RWPE2 (cell line): ENCODE results near the gene EHD3.

Source experiments
- ATAC-seq: fragments of 200-7000 bp; cut with Tn5 transposase; 3 replicates; pipeline ENCODE4 v1.9.1; 2021; ENCODE audit warnings: low read depth
- DNase-seq: peaks from one replicate; pipeline ENCODE4 v3.0.0-alpha.2; 2020; ENCODE audit warnings: low spot score
- H3K27ac ChIP-seq: fragments of 450-650 bp; 2 replicates; pipeline ENCODE4 v1.5.1; 2017; ENCODE audit warnings: mild to moderate bottlenecking; ENCODE audit not compliant: poor library complexity, severe bottlenecking
- H3K27me3 ChIP-seq: fragments of 250-450 bp; sonication (Bioruptor Pico); 2 replicates; pipeline ENCODE4 v1.5.1; 2021; ENCODE audit warnings: mild to moderate bottlenecking, moderate library complexity; ENCODE audit not compliant: insufficient read depth, poor library complexity, severe bottlenecking
- H3K36me3 ChIP-seq: fragments of 250-450 bp; sonication (Bioruptor Pico); 2 replicates; pipeline ENCODE4 v1.5.1; 2020; ENCODE audit warnings: low read depth, mild to moderate bottlenecking, moderate library complexity
- H3K4me1 ChIP-seq: fragments of 250-450 bp; sonication (Bioruptor Pico); 2 replicates; pipeline ENCODE4 v1.5.1; 2021; ENCODE audit warnings: mild to moderate bottlenecking, moderate library complexity; ENCODE audit not compliant: insufficient read depth, poor library complexity, severe bottlenecking
- H3K4me3 ChIP-seq: fragments of 250-450 bp; sonication (Bioruptor Pico); 2 replicates; pipeline ENCODE4 v1.5.1; 2021; ENCODE audit warnings: mild to moderate bottlenecking, moderate library complexity; ENCODE audit not compliant: severe bottlenecking
- H3K9me3 ChIP-seq: fragments of 250-450 bp; sonication (Bioruptor Pico); 2 replicates; pipeline ENCODE4 v1.5.1; 2021; ENCODE audit warnings: mild to moderate bottlenecking, moderate library complexity; ENCODE audit not compliant: severe bottlenecking
- TF ChIP-seq, protein P1 (sequence below): fragments of 450-650 bp; IDR thresholded peaks from one replicate; pipeline ENCODE4 v1.5.1; 2017; ENCODE audit warnings: mild to moderate bottlenecking, moderate library complexity; ENCODE audit not compliant: poor library complexity, severe bottlenecking

Gene EHD3

DNA sequence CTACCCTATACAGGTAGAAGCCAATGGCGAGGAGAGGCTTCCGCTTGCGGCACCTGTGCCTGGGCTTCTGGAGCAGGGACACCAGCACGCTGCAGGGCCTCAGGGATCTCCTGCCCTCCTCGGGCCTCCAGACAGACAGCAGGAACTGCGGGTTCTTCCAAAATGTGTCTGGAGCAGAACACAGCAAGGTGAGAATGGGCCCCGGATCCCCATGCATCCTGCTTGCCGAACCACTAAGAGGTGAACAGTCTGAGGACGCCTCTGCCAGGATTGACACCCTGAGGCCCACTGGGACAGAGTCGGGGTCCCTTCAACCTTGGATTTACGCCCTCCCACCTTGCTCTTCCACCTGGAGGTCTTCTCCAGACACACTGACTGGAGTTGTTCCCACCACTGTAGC is 42.0 kb upstream of the EHD3 start:
- no peak for ATAC-seq
- DNase-seq = no peak
- no peaks in the 10 kb centered on the region for H3K36me3 ChIP-seq
- no peak overlapping the region for H3K27ac ChIP-seq
- no peaks in the 10 kb centered on the region for H3K27me3 ChIP-seq
- TF ChIP-seq, protein P1, sequence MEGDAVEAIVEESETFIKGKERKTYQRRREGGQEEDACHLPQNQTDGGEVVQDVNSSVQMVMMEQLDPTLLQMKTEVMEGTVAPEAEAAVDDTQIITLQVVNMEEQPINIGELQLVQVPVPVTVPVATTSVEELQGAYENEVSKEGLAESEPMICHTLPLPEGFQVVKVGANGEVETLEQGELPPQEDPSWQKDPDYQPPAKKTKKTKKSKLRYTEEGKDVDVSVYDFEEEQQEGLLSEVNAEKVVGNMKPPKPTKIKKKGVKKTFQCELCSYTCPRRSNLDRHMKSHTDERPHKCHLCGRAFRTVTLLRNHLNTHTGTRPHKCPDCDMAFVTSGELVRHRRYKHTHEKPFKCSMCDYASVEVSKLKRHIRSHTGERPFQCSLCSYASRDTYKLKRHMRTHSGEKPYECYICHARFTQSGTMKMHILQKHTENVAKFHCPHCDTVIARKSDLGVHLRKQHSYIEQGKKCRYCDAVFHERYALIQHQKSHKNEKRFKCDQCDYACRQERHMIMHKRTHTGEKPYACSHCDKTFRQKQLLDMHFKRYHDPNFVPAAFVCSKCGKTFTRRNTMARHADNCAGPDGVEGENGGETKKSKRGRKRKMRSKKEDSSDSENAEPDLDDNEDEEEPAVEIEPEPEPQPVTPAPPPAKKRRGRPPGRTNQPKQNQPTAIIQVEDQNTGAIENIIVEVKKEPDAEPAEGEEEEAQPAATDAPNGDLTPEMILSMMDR = no peak
- H3K4me3 ChIP-seq = no peak overlapping the region
- no peaks in the 10 kb centered on the region for H3K4me1 ChIP-seq
- H3K9me3 ChIP-seq = no peaks in the 10 kb centered on the region

DNA sequence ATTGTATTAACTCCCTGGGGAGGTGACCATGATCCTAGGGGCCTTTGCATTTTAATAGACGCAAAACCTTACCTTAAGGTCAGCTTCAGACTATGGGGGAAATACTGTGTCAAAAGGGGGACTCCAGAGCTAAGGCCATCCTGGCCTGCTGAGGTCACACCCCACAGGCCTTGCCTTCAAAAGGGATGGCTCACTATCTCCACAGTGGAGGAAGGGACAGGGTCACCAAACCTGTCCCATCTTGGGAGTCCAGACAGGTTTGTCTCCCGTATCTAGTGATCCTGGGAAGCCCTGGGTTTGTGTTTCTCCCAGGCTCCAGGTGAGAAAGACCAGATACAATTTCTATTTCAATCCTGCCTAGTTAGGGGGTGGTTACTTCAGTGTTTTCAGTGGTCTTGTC is 41.6 kb upstream of the EHD3 start:
- TF ChIP-seq, protein P1 = no peak
- Histone ChIP-seq H3K27me3 (no peaks in the 10 kb centered on the region), H3K4me1 (no peaks in the 10 kb centered on the region), H3K9me3 (no peaks in the 10 kb centered on the region), H3K4me3 (no peak overlapping the region), H3K27ac (no peak overlapping the region), H3K36me3 (no peaks in the 10 kb centered on the region)
- ATAC-seq (no peak), DNase-seq (no peak)

DNA sequence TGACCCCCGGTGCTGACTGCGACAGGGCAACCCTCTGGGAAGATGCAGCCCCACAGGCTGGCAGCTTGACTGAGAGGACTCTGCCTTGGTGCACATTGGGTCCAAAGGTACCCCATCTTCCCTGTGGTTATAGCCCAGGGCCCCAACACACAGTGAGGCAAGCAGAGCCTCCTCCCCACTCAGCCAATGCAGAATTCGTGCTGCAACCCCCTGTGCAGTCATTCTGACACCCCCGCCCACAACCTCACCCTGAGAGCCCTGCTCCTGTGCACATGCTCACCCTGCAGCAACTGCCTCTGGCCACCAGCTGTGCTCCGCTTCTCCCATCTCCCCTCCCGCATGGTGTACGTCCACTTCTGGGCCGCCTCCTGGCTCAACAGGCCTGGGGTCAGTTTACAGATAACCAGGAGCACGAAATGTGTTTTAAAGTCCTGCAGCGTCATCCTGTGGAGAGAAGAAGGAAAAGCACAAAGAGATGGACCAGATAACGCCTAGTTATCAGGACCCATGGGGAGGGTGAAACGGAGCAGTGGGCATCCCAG is 41.0 kb upstream of the EHD3 start:
- DNase-seq (no peak), ATAC-seq (no peak)
- H3K9me3 ChIP-seq = no peaks in the 10 kb centered on the region
- TF ChIP-seq, protein P1 = no peak
- no peaks in the 10 kb centered on the region for H3K27me3 ChIP-seq
- no peaks in the 10 kb centered on the region for H3K4me1 ChIP-seq
- no peak overlapping the region for H3K4me3 ChIP-seq
- no peaks in the 10 kb centered on the region for H3K36me3 ChIP-seq
- H3K27ac ChIP-seq = no peak overlapping the region

DNA sequence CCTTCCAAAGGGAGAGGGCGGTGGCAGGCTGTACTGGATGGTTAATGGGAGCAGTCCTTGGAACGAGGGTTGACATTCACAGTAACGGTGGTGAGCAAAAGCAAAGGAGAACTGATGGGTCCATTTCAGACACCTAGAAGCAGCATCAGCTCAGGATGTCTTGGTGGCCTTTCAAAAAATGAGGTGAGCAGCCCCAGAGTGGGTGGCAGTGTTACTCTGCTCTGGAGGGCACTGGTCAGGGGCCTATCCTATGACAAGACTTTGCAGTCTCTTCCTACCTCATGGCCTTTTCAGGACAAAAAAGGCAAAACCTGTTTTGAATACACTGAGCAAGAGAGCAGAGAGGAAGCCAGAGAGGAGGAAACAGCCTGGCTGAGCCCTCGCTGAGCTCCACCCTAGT is 40.1 kb upstream of the EHD3 start:
- DNase-seq = no peak
- TF ChIP-seq, protein P1 = no peak
- no peak for ATAC-seq
- Histone ChIP-seq H3K4me1 (no peaks in the 10 kb centered on the region), H3K27me3 (no peaks in the 10 kb centered on the region), H3K36me3 (no peaks in the 10 kb centered on the region), H3K4me3 (no peak overlapping the region), H3K27ac (no peak overlapping the region), H3K9me3 (no peaks in the 10 kb centered on the region)

DNA sequence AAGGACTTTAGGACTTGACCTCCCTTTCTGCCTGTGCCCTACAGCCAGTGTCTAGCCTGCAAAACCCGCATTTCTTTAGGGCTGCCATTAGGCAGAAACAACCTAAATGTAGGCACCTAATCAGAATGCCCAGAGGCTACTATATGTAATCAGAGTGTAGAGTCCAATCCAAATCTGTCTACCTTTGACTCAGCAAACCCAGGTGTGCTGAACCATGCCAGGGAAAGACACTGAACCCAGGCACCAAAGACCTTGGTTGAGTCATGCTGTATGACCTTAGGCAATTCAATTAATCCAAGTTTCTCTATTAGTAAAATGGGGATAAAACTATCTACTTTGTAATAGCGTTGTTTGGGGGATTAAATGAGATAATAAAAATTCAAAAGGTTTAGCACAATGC is 37.3 kb upstream of the EHD3 start:
- H3K9me3 ChIP-seq = no peaks in the 10 kb centered on the region
- no peaks in the 10 kb centered on the region for H3K36me3 ChIP-seq
- H3K4me3 ChIP-seq = no peak overlapping the region
- ATAC-seq (peak; percentile 41; the same call in 1 of the 3 replicates), DNase-seq (no peak)
- no peaks in the 10 kb centered on the region for H3K4me1 ChIP-seq
- H3K27me3 ChIP-seq = no peaks in the 10 kb centered on the region
- H3K27ac ChIP-seq = no peak overlapping the region
- TF ChIP-seq, protein P1 = no peak
